WERI-Rb-1 (cell line): ENCODE data around the gene AHRR.

Source experiments
- DNase-seq: peaks from one replicate; pipeline ENCODE4 v3.0.0-alpha.2; 2020
- H3K27ac ChIP-seq: fragments of 250-450 bp; sonication (Bioruptor Pico); 2 replicates; pipeline ENCODE4 v1.5.1; 2020; ENCODE audit warnings: mild to moderate bottlenecking, moderate library complexity
- H3K27me3 ChIP-seq: fragments of 250-450 bp; sonication (Bioruptor Pico); 2 replicates; pipeline ENCODE4 v1.5.1; 2021; ENCODE audit warnings: mild to moderate bottlenecking, low read depth, moderate library complexity; ENCODE audit not compliant: insufficient read depth, severe bottlenecking
- H3K36me3 ChIP-seq: fragments of 250-450 bp; sonication (Bioruptor Pico); 2 replicates; pipeline ENCODE4 v1.5.1; 2020; ENCODE audit warnings: mild to moderate bottlenecking, moderate library complexity
- H3K4me3 ChIP-seq: 2 replicates; pipeline ENCODE4 v1.5.1; 2011; ENCODE audit warnings: low read depth, mild to moderate bottlenecking, control low read depth, low read length
- H3K9me3 ChIP-seq: fragments of 250-450 bp; sonication (Bioruptor Pico); 2 replicates; pipeline ENCODE4 v1.5.1; 2021; ENCODE audit warnings: mild to moderate bottlenecking, moderate library complexity; ENCODE audit not compliant: severe bottlenecking
- TF ChIP-seq, protein P1 (sequence below): IDR thresholded peaks from 2 replicates; pipeline ENCODE4 v1.5.1; 2011; ENCODE audit warnings: low read depth, mild to moderate bottlenecking, control low read depth, inconsistent platforms, low read length

The AHRR gene

DNA sequence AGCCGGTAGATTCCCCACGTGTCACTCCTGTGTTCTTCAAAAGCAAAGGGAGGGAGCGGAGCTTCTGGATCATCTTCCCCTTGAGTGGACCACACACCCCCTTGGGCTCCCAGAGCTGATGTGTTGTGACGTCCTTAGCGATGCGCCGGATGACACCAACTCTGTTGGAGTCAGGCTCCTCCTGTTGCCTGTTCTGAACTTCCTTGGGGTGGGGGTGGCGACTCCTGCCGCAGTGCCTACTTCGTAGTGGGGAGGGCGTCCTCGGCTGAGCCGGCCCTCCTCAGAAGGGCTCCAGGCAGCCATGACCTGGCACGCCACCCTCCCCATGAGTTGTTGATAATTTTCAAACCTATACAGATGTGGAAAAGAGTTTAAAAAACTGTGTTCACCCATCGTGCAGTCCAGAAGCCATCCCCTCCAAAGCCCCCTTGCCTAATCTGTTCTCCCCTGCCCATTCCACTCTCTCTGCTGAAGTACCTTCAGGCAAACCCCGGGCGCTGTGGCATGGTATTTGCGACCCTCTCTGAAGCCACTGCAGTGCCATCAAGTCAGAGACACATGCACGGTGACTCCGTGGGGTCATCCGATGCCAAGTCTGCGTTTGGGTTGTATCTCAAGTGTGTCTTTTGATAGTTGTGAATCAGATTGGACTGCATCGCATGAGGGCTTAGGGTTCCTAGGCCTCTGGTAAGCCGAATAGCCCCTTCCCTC is 138.2 kb downstream of the AHRR start:
- TF ChIP-seq, protein P1, sequence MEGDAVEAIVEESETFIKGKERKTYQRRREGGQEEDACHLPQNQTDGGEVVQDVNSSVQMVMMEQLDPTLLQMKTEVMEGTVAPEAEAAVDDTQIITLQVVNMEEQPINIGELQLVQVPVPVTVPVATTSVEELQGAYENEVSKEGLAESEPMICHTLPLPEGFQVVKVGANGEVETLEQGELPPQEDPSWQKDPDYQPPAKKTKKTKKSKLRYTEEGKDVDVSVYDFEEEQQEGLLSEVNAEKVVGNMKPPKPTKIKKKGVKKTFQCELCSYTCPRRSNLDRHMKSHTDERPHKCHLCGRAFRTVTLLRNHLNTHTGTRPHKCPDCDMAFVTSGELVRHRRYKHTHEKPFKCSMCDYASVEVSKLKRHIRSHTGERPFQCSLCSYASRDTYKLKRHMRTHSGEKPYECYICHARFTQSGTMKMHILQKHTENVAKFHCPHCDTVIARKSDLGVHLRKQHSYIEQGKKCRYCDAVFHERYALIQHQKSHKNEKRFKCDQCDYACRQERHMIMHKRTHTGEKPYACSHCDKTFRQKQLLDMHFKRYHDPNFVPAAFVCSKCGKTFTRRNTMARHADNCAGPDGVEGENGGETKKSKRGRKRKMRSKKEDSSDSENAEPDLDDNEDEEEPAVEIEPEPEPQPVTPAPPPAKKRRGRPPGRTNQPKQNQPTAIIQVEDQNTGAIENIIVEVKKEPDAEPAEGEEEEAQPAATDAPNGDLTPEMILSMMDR = no peak
- Histone ChIP-seq H3K4me3 (no peak overlapping the region), H3K9me3 (no peaks in the 10 kb centered on the region), H3K27ac (no peak overlapping the region), H3K27me3 (no peaks in the 10 kb centered on the region), H3K36me3 (peaks cover 61% of the 10 kb centered on the region)
- DNase-seq = peak; percentile 1

DNA sequence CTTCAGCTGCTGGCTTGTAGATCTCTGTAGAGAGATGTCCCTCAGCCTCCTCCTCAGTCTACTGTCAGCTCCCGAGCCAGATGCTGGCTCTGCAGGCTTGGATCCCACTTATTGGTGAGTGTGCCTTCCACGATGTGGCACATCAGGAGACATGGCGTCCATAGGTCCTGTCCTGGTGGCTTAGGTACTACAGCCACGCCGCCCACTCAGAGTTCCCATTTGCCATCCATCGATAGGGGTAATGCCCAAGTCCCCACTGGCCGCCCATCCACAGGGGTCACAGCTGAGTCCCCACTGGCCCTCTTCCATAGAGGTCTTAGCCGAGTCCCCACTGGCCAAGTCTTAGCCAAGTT is 138.7 kb downstream of the AHRR start:
- TF ChIP-seq, protein P1 = no peak
- no peaks in the 10 kb centered on the region for H3K27me3 ChIP-seq
- H3K9me3 ChIP-seq = no peaks in the 10 kb centered on the region
- H3K36me3 ChIP-seq = peaks cover 59% of the 10 kb centered on the region
- no peak overlapping the region for H3K27ac ChIP-seq
- no peak for DNase-seq
- no peak overlapping the region for H3K4me3 ChIP-seq

DNA sequence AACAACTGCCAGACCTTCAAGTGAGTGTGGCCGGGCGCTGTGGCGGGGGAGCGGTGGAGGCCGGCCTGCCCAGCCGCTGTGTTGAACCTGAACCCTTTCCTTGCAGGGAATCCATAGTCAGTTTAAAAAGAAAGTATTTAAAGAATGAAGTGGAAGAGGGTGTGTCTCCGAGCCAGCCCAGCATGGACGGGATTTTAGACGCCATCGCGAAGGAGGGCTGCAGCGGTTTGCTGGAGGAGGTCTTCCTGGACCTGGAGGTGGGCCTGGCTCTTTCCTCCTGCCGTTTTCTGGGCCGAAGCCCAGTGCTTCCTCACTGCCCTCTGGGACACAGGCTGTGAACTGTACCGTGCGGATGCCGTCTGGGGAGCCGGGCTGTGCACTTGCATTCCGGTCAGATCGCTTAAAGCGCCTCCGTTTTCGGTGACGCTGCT is 140.6 kb downstream of the AHRR start:
- Histone ChIP-seq H3K27ac (no peak overlapping the region), H3K9me3 (no peaks in the 10 kb centered on the region), H3K27me3 (no peaks in the 10 kb centered on the region), H3K4me3 (no peak overlapping the region), H3K36me3 (peaks cover 61% of the 10 kb centered on the region)
- TF ChIP-seq, protein P1 = no peak
- DNase-seq = peak; percentile 5

DNA sequence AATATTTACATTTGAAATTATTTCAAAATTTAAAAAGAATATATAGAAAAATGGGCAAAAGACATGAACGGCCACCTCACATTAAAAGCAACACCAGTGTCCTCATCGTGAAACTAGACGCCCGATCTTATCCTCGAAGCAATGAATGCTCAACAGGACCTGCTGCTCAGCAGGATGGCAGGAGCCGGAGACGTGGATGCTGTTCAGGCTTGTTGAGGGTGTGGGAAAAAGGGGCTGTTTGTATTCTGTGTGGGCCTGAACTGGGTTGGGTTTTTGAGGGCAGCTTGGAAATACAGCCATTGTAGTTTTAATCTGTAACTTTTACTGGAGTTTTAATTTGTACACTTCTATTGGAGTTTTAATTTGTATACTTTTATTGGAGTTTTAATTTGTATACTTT is 141.8 kb downstream of the AHRR start:
- Histone ChIP-seq H3K4me3 (no peak overlapping the region), H3K9me3 (no peaks in the 10 kb centered on the region), H3K36me3 (peaks cover 49% of the 10 kb centered on the region), H3K27ac (no peak overlapping the region), H3K27me3 (no peaks in the 10 kb centered on the region)
- TF ChIP-seq, protein P1 = no peak
- peak; percentile 6 for DNase-seq

DNA sequence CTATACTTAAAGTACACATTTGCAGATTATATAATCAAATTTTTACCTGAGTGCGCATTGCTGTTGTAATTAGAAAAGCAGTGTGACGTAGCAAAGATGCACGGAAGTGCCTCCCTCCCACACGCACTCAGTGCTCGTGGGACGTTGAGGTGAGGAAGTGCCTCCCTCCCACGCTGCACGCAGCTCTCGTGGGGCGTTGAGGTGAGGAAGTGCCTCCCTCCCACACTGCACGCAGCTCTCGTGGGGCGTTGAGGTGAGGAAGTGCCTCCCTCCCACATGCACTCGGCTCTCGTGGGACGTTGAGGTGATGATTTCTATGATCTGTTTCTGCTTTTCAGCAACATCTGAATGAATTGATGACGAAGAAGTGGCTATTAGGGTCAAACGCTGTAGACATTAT is 142.4 kb downstream of the AHRR start:
- peak; percentile 5 for DNase-seq
- Histone ChIP-seq H3K27me3 (no peaks in the 10 kb centered on the region), H3K27ac (no peak overlapping the region), H3K9me3 (no peaks in the 10 kb centered on the region), H3K4me3 (no peak overlapping the region), H3K36me3 (peaks cover 46% of the 10 kb centered on the region)
- TF ChIP-seq, protein P1 = no peak

DNA sequence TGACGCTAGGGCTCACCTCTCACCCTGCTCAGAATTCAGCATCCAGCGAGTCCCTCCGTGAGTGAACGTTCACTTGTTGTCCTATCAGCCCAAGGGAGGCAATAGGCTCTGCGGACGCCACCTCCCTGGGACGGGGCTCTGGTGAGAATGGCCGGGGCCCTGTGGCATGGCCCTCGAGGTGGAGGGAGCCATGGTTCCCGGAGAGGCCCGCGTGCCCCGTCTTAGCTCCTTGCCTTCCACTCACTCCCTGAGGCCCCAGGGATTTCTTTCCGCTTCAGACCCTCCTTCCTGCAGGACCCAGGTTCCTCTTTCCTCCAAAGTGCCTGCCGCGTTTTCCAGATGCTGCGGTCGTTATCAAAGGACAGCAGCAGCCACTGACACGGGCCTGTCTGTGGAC is 142.9 kb downstream of the AHRR start:
- Histone ChIP-seq H3K27ac (no peak overlapping the region), H3K9me3 (no peaks in the 10 kb centered on the region), H3K36me3 (peaks cover 48% of the 10 kb centered on the region), H3K27me3 (no peaks in the 10 kb centered on the region), H3K4me3 (no peak overlapping the region)
- TF ChIP-seq, protein P1 = no peak
- DNase-seq = no peak
